HepG2 (cell line): Measurements from ENCODE around the gene CRIP1. TPM values are rescaled to one million over a fixed set of nuclear protein-coding genes. Genes with fewer than 3 reads are reported as not detected.

Experiments used
- AHDC1 ChIP-seq: sonication (generic); formaldehyde crosslinking; IDR thresholded peaks from 2 replicates; pipeline ENCODE4 v1.5.1; 2020; ENCODE audit warnings: mild to moderate bottlenecking, missing genetic modification reagents, borderline replicate concordance
- AKAP8 ChIP-seq: sonication (generic); formaldehyde crosslinking; IDR thresholded peaks from 2 replicates; pipeline ENCODE4 v1.5.1; 2020; ENCODE audit warnings: mild to moderate bottlenecking, missing genetic modification reagents
- ATM ChIP-seq: fragments of 450-650 bp; IDR thresholded peaks from 2 replicates; pipeline ENCODE4 v1.7.1; 2017; ENCODE audit warnings: mild to moderate bottlenecking, borderline replicate concordance
- BRD4 ChIP-seq: sonication (generic); formaldehyde crosslinking; IDR thresholded peaks from 2 replicates; pipeline ENCODE4 v1.4.0; 2020; ENCODE audit warnings: missing genetic modification reagents
- DMAP1 ChIP-seq: IDR thresholded peaks from 2 replicates; pipeline ENCODE4 v1.6.1; 2016
- MYC ChIP-seq: sonication (generic); formaldehyde crosslinking; IDR thresholded peaks from 2 replicates; pipeline ENCODE4 v1.9.0; 2021; ENCODE audit warnings: missing genetic modification reagents, borderline replicate concordance
- NR2F2 ChIP-seq: IDR thresholded peaks from 2 replicates; pipeline ENCODE4 v1.6.1; 2012; ENCODE audit warnings: low read depth, inconsistent platforms, borderline replicate concordance
- PAXIP1 ChIP-seq: sonication (generic); formaldehyde crosslinking; conservative IDR thresholded peaks from 2 replicates; pipeline ENCODE4 v1.4.0; 2020; ENCODE audit warnings: mild to moderate bottlenecking, missing genetic modification reagents, moderate library complexity
- PHF5A ChIP-seq: IDR thresholded peaks from one replicate; pipeline ENCODE4 v1.6.1; 2018; ENCODE audit warnings: low read depth, missing genetic modification reagents; ENCODE audit not compliant: unreplicated experiment
- RBAK ChIP-seq: sonication (generic); formaldehyde crosslinking; IDR thresholded peaks from 2 replicates; pipeline ENCODE4 v1.5.1; 2020; ENCODE audit warnings: mild to moderate bottlenecking, missing genetic modification reagents
- ZFAT ChIP-seq: sonication (generic); formaldehyde crosslinking; conservative IDR thresholded peaks from 2 replicates; pipeline ENCODE4 v1.8.1; 2023; ENCODE audit warnings: missing genetic modification reagents, inconsistent platforms
- ZMAT5 ChIP-seq: sonication (generic); formaldehyde crosslinking; IDR thresholded peaks from 2 replicates; pipeline ENCODE4 v1.5.0; 2020; ENCODE audit warnings: mild to moderate bottlenecking, low read depth, missing genetic modification reagents, borderline replicate concordance
- ZNF609 ChIP-seq: sonication (generic); formaldehyde crosslinking; IDR thresholded peaks from 2 replicates; pipeline ENCODE4 v1.4.0; 2020; ENCODE audit warnings: mild to moderate bottlenecking, missing genetic modification reagents, borderline replicate concordance
- ZNF614 ChIP-seq: IDR thresholded peaks from 2 replicates; pipeline ENCODE4 v1.6.1; 2018; ENCODE audit warnings: missing biosample characterization, missing genetic modification reagents, inconsistent platforms, borderline replicate concordance
- polyA plus RNA-seq, 8 experiments: library from polyadenylated mRNA; depleted of rRNA in 3 of 8; stranded (reverse) in 7 of 8; unstranded in 1 of 8; fragments of >200 nt; fragmentation: Illumina TruSeq in 4 of 8; extraction: Trizol in 4 of 8; gene quantifications; 2 replicates each; pipeline versions ENCODE4 v1.2.1 to v1.2.3, GENCODE V29; 2011 to 2016; ENCODE audit warnings: low read depth in 4 of 8, missing spikeins in 1 of 8, mixed read lengths in 1 of 8; ENCODE audit not compliant: insufficient read depth in 1 of 8
- total RNA-seq, 5 experiments: library from RNA; depleted of rRNA; stranded (reverse); fragments of >200 nt; fragmentation: Illumina TruSeq; extraction: Trizol; gene quantifications; 2 replicates each; pipeline ENCODE4 v1.2.3, GENCODE V29; 2016; ENCODE audit warnings: low read depth in 1 of 5

Gene CRIP1
- total and polyA plus RNA-seq, 2 of the 13 experiments (the other 11 are each of a cell fraction or from before 2014, with no cell fraction given) = 53.9 to 59.5 TPM

- TF ChIP-seq ZNF609 (CRISPR knock-in tag) (no peak), ATM (no peak), NR2F2 (no peak), ZMAT5 (CRISPR knock-in tag) (no peak), ZFAT (CRISPR knock-in tag) (no peak), DMAP1 (no peak), AHDC1 (CRISPR knock-in tag) (no peak), PAXIP1 (CRISPR knock-in tag) (no peak; the same call in 1 of the 2 replicates), ZNF614 (CRISPR knock-in tag) (no peak), AKAP8 (CRISPR knock-in tag) (peak; percentile 25), PHF5A (CRISPR knock-in tag) (no peak), MYC (CRISPR knock-in tag) (no peak), RBAK (CRISPR knock-in tag) (no peak), BRD4 (CRISPR knock-in tag) (peak; percentile 70; the same call in 1 of the 2 replicates)
These were observed 4.8 kb downstream of the CRIP1 start (continued) for GRCh38 chr14:105491366-105491973.
